Stimulated activated CD4-positive, alpha-beta T cell treated with anti-CD3 and anti-CD28 coated beads, TNF-alpha, amount 100 ng/mL, for 24 hours (primary cell): Measurements from ENCODE around the gene RAP1GAP2.

ENCODE experiments used
- DNase-seq, 3 experiments: peaks; one replicate each; pipeline ENCODE4 v3.0.0-alpha.2; 2020; ENCODE audit warnings: low read depth in 3 of 3

RAP1GAP2 gene

GRCh38 chr17:2853283-2854142 lies 57.3 kb downstream of the RAP1GAP2 start:
- DNase-seq, result peak in 1 of 3 experiments; percentile 29

- DNase-seq, result peak in 1 of 3 experiments; percentile 18
Measured at GRCh38 chr17:2854143-2855055, 58.2 kb downstream of the RAP1GAP2 start.

- DNase-seq, result no peak
Measured at GRCh38 chr17:2855063-2855600, 58.9 kb downstream of the RAP1GAP2 start.

- no peak for DNase-seq
Measured at GRCh38 chr17:2856727-2857126, 60.5 kb downstream of the RAP1GAP2 start.

GRCh38 chr17:2860045-2860444 lies 63.8 kb downstream of the RAP1GAP2 start:
- DNase-seq, result no peak

GRCh38 chr17:2860883-2861282 lies 64.6 kb downstream of the RAP1GAP2 start:
- no peak for DNase-seq

- DNase-seq, result no peak
Measured at GRCh38 chr17:2862197-2862596, 66.0 kb downstream of the RAP1GAP2 start.

GRCh38 chr17:2863204-2863603 lies 67.0 kb downstream of the RAP1GAP2 start:
- DNase-seq, result no peak

GRCh38 chr17:2865228-2865627 lies 69.0 kb downstream of the RAP1GAP2 start:
- DNase-seq, result no peak

GRCh38 chr17:2867441-2868424 lies 71.5 kb downstream of the RAP1GAP2 start:
- DNase-seq, result no peak

- no peak for DNase-seq
Measured at GRCh38 chr17:2869604-2870003, 73.4 kb downstream of the RAP1GAP2 start.

- no peak for DNase-seq
Measured at GRCh38 chr17:2871205-2871604, 75.0 kb downstream of the RAP1GAP2 start.

- DNase-seq, result no peak
Measured at GRCh38 chr17:2871720-2872119, 75.5 kb downstream of the RAP1GAP2 start.

- DNase-seq, result no peak
Measured at GRCh38 chr17:2872282-2872681, 76.0 kb downstream of the RAP1GAP2 start.

GRCh38 chr17:2874189-2874686 lies 78.0 kb downstream of the RAP1GAP2 start:
- DNase-seq, result no peak

- DNase-seq, result no peak
Measured at GRCh38 chr17:2875608-2876007, 79.4 kb downstream of the RAP1GAP2 start.

GRCh38 chr17:2876467-2876866 lies 80.2 kb downstream of the RAP1GAP2 start:
- DNase-seq, result no peak

GRCh38 chr17:2878751-2879254 lies 82.6 kb downstream of the RAP1GAP2 start:
- no peak for DNase-seq

- DNase-seq, result no peak
Measured at GRCh38 chr17:2880050-2880449, 83.8 kb downstream of the RAP1GAP2 start.

- DNase-seq, result no peak
Measured at GRCh38 chr17:2881295-2881694, 85.1 kb downstream of the RAP1GAP2 start.
